Activated naive CD8-positive, alpha-beta T cell (primary cell): ENCODE results near the gene UBE2H.
A peak's percentile ranks its signal among the peaks of the same experiment; 100 is the strongest.

ENCODE experiments used
- H3K27ac Mint-ChIP-seq: one replicate; pipeline ENCODE4 v1.8.0; 2021; ENCODE audit warnings: mixed read lengths
- H3K27me3 Mint-ChIP-seq: one replicate; pipeline ENCODE4 v1.8.0; 2021; ENCODE audit warnings: mixed read lengths
- H3K36me3 Mint-ChIP-seq: one replicate; pipeline ENCODE4 v1.8.0; 2021; ENCODE audit warnings: mixed read lengths
- H3K4me1 Mint-ChIP-seq: one replicate; pipeline ENCODE4 v1.8.0; 2021; ENCODE audit warnings: low read depth, mixed read lengths
- H3K4me3 Mint-ChIP-seq: one replicate; pipeline ENCODE4 v1.8.0; 2021; ENCODE audit warnings: mild to moderate bottlenecking, mixed read lengths
- H3K9me3 Mint-ChIP-seq: one replicate; pipeline ENCODE4 v1.8.0; 2021; ENCODE audit warnings: low read depth, mixed read lengths

UBE2H gene

DNA sequence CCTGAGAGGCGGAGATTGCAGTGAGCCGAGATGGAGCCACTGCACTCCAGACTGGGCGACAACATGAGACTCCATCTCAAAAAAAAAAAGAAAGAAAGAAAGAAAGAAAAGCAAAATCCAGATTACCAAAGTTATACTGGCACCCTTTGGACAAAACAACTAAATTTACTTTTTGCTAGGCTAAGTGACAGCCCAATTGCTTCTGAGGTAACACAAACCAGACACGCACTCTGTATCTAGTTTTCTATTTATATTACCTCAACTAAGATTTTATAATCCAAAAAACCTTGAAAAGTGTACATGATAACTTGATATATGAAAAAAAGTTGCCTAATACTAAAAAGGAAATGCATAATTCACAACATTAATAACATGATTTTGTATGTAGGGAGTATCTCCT, 12.9 kb downstream of the UBE2H start:
- Mint-ChIP-seq H3K36me3 (peaks cover 7% of the 10 kb centered on the region), H3K9me3 (no peaks in the 10 kb centered on the region), H3K4me3 (no peak overlapping the region), H3K27ac (no peak overlapping the region), H3K27me3 (no peaks in the 10 kb centered on the region), H3K4me1 (peaks cover 31% of the 10 kb centered on the region)

DNA sequence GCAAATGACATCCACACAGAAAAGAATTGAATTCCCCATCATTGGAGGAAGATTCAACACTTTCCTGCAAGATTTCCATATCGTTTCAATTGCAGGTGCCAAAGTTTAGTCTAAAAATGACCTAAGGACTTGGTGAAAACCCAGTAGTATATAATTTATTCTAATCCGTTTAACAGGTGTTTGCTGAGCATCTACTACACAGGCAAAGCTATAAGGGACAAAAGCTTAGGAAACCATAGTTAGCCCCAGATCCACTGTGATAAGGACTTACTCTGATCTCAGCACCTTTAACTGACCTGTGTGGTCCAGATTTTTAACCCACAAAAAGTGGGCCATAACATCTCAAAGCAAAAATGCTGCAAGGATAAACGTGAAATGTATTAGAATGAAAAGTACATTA, 19.1 kb downstream of the UBE2H start:
- Mint-ChIP-seq H3K36me3 (no peaks in the 10 kb centered on the region), H3K4me3 (no peak overlapping the region), H3K27ac (no peak overlapping the region), H3K4me1 (peaks cover 13% of the 10 kb centered on the region), H3K27me3 (no peaks in the 10 kb centered on the region), H3K9me3 (no peaks in the 10 kb centered on the region)

DNA sequence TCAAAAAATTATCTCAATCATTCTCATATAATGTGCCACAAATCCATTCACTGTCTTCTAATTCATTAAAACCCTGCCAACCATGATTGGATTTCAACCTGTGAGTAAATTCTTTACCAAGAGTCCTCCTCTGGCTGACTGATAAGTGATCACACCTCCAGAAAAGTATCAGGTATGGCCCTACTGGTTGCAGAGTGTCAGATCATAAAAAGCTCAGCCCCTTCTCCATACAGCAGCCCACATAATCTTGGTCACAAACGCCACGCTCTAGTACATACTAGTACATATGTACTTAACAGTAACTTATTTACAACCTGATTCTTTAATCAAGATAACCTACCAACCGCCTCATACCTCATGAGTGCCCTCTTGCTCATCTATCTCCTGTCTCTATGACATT, 26.1 kb downstream of the UBE2H start:
- Mint-ChIP-seq H3K27me3 (no peaks in the 10 kb centered on the region), H3K9me3 (no peaks in the 10 kb centered on the region), H3K4me3 (no peak overlapping the region), H3K4me1 (peaks cover 31% of the 10 kb centered on the region), H3K27ac (no peak overlapping the region), H3K36me3 (peaks cover 8% of the 10 kb centered on the region)

DNA sequence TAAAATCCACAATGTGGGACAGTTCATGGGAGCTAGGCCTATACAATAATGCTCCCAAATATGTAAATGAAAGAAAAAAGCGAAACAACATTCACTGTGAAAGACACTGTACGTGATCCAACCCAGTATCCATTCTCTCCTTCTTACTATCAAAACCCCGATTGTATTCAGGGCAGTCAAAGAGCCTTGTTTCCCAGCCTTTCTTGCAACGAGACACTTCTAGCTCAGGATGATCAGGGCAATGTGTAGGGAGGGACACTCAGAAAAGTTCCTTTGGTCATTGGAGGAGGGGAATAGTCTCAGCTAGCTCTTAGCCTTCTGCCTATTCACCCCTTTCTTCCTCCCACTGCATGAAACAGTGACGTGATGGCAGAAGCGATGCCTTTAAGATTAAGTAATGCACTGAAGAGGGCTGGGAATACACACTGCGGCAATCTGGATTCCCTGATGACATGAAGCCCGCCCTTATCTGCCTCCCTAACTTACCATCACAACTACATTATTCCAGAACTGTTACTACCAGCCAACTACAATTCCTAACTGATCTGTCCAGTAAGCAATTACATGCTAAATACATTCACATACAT, 27.3 kb downstream of the UBE2H start:
- no peak overlapping the region for H3K4me3 Mint-ChIP-seq
- no peaks in the 10 kb centered on the region for H3K27me3 Mint-ChIP-seq

DNA sequence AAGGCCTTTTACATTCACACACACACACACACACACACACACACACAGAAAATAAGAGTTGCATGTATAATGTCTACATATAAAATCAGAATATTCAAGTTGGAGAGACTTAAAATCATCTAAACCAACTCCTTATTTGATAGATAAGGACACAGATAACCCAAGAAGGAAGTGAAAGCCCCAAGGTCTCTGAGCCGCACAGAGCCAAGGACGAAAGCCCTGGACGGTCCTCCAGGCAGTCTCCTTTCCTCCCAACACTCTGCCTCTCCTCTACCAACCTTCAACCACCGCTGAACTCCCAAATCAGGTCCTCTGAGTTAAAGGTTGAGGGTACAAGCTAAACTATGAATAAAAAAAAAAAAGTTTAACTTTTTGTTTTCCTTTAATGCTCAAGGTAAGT, 28.2 kb downstream of the UBE2H start:
- no peaks in the 10 kb centered on the region for H3K9me3 Mint-ChIP-seq
- peaks cover 17% of the 10 kb centered on the region for H3K36me3 Mint-ChIP-seq
- no peak overlapping the region for H3K27ac Mint-ChIP-seq
- peaks cover 42% of the 10 kb centered on the region for H3K4me1 Mint-ChIP-seq
- no peaks in the 10 kb centered on the region for H3K27me3 Mint-ChIP-seq
- H3K4me3 Mint-ChIP-seq = no peak overlapping the region

More for the DNA sequence above, 27.3 kb downstream of the UBE2H start:
- Mint-ChIP-seq H3K9me3 (no peaks in the 10 kb centered on the region), H3K36me3 (peaks cover 13% of the 10 kb centered on the region), H3K27ac (no peak overlapping the region), H3K4me1 (peaks cover 37% of the 10 kb centered on the region)

DNA sequence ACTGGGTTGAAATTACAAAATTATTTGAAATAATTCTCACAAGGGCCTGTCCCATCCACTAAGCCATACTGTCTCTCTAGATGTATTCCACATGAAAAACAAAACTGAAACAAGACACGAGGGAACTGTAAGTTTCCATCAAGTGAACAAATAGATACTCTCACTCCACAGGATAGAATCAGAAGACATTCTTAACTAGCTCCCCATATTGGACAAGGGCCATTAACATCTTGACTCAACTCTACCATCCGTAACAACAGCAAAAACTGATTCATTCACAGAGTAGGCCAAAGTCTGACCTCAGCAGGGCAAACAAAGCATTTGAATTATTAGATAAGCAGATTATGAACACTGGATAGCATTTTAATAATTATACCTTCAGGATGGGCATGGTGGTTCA, 29.1 kb downstream of the UBE2H start:
- H3K27ac Mint-ChIP-seq = peak overlapping the region; percentile 17
- peaks cover 47% of the 10 kb centered on the region for H3K4me1 Mint-ChIP-seq
- H3K36me3 Mint-ChIP-seq = peaks cover 21% of the 10 kb centered on the region
- peak overlapping the region; percentile 4 for H3K4me3 Mint-ChIP-seq
- H3K9me3 Mint-ChIP-seq = no peaks in the 10 kb centered on the region
- H3K27me3 Mint-ChIP-seq = no peaks in the 10 kb centered on the region

DNA sequence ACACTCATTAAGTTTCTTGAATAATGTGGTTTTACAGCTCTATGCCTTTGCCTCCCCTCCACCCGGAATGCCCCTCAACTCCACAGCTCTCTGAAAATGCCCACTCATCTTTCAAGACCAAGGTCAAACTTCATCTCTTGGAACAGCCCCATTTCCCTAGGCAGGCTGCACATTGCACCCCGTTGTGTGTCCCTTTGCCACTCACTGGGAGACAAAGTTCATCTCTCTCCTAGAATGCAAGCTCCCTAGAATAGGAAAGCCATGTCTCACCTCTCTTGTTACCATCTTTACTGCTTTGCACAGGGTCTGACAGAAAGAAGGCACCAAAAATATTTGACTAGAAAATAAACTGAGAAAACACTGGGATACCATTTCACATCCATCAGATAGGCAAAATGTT, 33.3 kb downstream of the UBE2H start:
- no peak overlapping the region for H3K27ac Mint-ChIP-seq

DNA sequence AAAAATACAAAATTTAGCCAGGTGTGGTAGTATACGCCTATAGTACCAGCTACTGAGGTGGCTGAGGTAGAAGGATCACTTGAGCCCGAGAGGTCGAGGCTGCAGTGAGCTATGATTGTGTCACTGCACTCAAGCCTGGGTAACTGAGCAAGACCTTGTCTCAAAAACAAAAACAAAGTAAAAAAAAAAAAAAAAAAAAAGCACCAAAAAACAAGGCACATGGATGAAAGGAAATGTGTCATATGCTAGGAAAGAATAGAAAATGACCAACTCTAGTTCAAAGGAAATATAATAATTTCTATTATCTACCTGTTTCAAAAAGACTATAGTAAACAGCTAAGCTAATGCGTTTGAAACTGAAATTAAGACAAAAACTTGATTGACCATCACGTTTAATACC, 33.8 kb downstream of the UBE2H start:
- H3K4me3 Mint-ChIP-seq = no peak overlapping the region
- H3K4me1 Mint-ChIP-seq = peaks cover 66% of the 10 kb centered on the region
- H3K9me3 Mint-ChIP-seq = no peaks in the 10 kb centered on the region
- no peak overlapping the region for H3K27ac Mint-ChIP-seq
- no peaks in the 10 kb centered on the region for H3K27me3 Mint-ChIP-seq
- H3K36me3 Mint-ChIP-seq = peaks cover 17% of the 10 kb centered on the region

More for the DNA sequence above, 33.3 kb downstream of the UBE2H start:
- Mint-ChIP-seq H3K4me1 (peaks cover 67% of the 10 kb centered on the region), H3K36me3 (peaks cover 17% of the 10 kb centered on the region), H3K9me3 (no peaks in the 10 kb centered on the region), H3K4me3 (no peak overlapping the region), H3K27me3 (no peaks in the 10 kb centered on the region)

DNA sequence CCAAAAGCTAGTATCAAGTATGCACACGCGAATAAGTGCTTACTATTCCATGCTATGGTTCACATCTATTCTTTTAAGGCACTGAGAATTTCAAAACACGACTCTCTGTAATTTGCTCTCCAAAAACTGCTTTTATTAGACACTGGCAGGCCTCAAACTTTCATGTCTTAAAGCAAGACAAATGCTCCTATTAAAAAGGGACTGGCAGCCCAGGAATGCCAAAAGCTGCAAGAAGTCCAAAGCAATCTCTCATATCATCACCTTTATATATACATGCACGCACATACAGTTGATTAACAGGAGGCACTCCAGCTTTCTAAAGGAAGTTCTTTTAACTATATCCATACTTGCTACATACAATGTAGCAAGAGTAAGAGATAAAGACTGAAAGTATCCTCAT, 34.8 kb downstream of the UBE2H start:
- no peaks in the 10 kb centered on the region for H3K9me3 Mint-ChIP-seq

DNA sequence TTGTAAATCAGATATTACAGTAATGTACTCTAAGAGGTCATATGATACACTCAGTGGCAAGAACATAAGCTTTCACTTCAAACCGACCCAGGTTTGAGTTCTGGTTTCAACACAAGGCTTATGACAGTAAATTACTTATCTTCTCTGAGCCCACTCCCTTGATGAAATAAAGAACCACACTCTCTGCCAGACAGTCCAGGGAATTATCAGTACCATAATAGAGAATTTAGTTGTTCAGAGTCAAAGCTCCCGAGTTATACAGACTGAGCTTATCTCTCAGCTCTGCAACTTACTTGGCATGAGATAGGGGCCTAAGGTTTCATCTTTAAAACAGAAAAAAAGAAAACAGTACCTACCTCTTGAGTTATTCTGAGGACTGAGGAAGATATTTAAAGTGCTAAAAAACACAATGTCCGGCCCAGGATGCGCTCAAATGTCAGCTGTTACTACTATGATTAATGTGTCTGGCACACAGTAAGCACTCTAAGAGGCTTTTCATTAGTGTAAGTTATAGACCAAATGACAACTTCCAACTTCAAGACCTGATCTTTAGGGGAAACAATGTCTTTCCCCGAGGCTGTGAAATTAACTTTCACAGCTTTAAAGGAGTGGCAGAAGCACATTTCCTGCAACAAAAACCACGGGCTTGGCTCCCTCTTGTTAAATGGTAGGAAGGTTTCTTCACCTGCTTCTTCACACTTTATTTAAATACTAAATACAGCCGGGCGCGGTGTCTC, 38.1 kb downstream of the UBE2H start:
- peaks cover 73% of the 10 kb centered on the region for H3K4me1 Mint-ChIP-seq
- peak overlapping the region; percentile 64 for H3K27ac Mint-ChIP-seq

More for the DNA sequence above, 34.8 kb downstream of the UBE2H start:
- peaks cover 65% of the 10 kb centered on the region for H3K4me1 Mint-ChIP-seq
- H3K27me3 Mint-ChIP-seq = no peaks in the 10 kb centered on the region
- H3K27ac Mint-ChIP-seq = peak overlapping the region; percentile 18
- H3K4me3 Mint-ChIP-seq = no peak overlapping the region
- H3K36me3 Mint-ChIP-seq = peaks cover 14% of the 10 kb centered on the region

DNA sequence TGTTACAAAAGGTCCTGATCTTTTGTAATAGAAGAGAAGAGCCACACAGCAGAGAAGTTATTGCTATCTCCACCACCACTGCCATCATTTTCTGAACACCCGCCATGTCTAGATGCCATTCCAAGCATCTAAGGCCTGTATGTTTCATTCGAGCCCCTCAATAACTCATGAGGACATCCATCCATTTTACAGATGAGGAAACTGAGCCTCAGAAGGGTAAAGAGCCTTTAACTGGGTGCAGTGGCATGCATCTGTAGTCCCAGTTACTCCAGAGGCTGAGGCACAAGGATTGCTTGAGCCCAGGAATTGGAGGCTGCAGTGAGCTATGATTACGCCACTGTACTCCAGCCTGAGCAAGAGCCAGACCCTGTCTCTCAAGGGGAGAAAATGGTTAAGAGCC, 39.3 kb downstream of the UBE2H start:
- peaks cover 16% of the 10 kb centered on the region for H3K36me3 Mint-ChIP-seq
- H3K9me3 Mint-ChIP-seq = no peaks in the 10 kb centered on the region
- no peak overlapping the region for H3K4me3 Mint-ChIP-seq
- peaks cover 78% of the 10 kb centered on the region for H3K4me1 Mint-ChIP-seq
- H3K27me3 Mint-ChIP-seq = no peaks in the 10 kb centered on the region
- H3K27ac Mint-ChIP-seq = no peak overlapping the region

More for the DNA sequence above, 38.1 kb downstream of the UBE2H start:
- H3K36me3 Mint-ChIP-seq = peaks cover 15% of the 10 kb centered on the region
- H3K9me3 Mint-ChIP-seq = no peaks in the 10 kb centered on the region
- no peaks in the 10 kb centered on the region for H3K27me3 Mint-ChIP-seq
- H3K4me3 Mint-ChIP-seq = peak overlapping the region; percentile 63

DNA sequence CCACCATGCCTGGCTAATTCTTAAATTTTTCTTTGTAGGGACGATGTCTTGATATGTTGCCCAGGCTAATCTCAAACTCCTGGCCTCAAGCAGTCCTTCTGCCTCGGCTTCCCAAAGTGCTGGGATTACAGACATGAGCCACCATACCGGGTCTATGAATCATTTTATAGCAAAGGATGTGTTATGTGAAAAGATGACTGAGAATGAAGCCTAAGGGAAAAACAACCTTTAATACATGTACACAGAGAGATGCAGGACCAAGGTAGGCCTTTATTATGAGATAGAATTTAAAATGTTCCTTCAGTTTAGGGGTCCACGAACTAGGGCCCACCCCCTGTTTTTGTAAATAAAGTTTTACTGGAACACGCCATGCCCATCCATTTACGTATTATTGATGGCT, 41.0 kb downstream of the UBE2H start:
- Mint-ChIP-seq H3K27me3 (no peaks in the 10 kb centered on the region), H3K9me3 (no peaks in the 10 kb centered on the region), H3K4me3 (no peak overlapping the region), H3K4me1 (peaks cover 80% of the 10 kb centered on the region), H3K27ac (peak overlapping the region; percentile 34), H3K36me3 (peaks cover 16% of the 10 kb centered on the region)

DNA sequence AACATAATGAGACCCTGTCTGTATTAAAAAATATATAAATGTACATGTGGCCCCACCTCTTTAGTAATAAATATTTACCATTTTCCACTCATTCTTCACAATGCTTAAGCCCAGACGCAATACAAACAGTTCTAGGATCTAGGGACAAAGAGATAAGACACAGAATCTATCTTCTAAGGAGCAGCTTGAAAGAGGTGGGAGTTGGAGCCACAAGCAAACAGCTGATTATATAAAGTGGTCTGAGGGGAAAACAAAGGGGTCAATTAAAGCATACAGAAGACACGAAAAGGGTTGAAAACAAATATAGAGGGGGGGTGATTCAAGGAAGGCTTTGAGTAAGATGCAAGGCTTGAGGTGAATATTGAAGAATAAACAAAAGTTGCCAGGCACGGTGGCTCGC, 43.1 kb downstream of the UBE2H start:
- peaks cover 4% of the 10 kb centered on the region for H3K9me3 Mint-ChIP-seq
- no peak overlapping the region for H3K27ac Mint-ChIP-seq
- no peak overlapping the region for H3K4me3 Mint-ChIP-seq
- peaks cover 19% of the 10 kb centered on the region for H3K36me3 Mint-ChIP-seq
- no peaks in the 10 kb centered on the region for H3K27me3 Mint-ChIP-seq
- H3K4me1 Mint-ChIP-seq = peaks cover 80% of the 10 kb centered on the region

DNA sequence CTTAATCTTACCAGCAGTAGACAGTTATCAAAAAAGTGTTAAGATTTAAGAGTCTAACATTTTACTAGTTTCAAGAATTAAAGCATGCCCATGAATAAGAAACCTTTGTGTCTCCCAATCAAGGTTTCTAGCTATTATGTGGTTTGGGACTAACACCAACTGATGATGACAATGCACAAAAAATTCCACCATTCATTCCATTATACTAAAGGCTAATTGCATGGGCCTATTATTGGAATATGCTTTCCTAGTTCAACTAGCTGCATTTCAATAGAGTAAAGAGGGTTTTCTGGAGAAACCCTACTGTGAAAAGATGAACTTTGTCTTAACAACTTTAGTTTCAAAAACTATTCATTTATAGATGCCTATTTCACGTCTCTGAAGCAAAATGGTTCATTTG, 44.6 kb downstream of the UBE2H start:
- Mint-ChIP-seq H3K4me1 (peaks cover 81% of the 10 kb centered on the region), H3K27me3 (no peaks in the 10 kb centered on the region), H3K27ac (peak overlapping the region; percentile 82), H3K4me3 (peak overlapping the region; percentile 46), H3K36me3 (peaks cover 21% of the 10 kb centered on the region), H3K9me3 (peaks cover 4% of the 10 kb centered on the region)

DNA sequence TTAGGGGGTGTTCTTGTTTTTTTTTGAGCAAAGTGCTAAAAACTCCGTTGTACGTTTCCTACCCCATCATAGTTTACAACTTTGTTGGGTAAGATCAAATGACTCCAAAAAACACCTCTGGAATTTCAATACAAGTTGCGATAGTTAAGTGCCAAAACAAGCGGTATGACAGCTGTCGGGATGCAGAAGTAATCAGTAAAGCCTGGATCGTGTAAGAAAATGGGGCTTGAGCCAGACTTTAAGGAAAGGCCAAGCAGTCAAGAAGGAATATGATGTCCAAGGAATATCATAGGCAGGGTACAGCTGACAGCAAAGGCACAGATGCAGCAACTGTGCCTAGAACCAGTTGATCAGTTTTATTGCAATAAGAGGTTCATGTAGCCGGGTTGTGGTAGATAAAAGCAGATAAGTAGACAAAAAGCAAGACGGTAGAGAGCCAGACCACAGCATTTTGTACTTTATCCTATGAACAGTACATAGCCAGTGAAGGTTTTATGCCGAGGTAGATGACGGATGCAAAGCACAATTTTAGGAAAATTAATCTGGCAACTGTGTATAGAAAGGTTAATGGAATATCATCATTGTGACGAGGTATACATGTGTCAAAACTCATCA, 45.5 kb downstream of the UBE2H start:
- Mint-ChIP-seq H3K36me3 (peaks cover 21% of the 10 kb centered on the region), H3K4me1 (peaks cover 89% of the 10 kb centered on the region), H3K27ac (peak overlapping the region; percentile 66), H3K4me3 (peak overlapping the region; percentile 6), H3K27me3 (no peaks in the 10 kb centered on the region), H3K9me3 (peaks cover 4% of the 10 kb centered on the region)
